ENCODE measurements around the gene UBTF.

UBTF gene

DNA sequence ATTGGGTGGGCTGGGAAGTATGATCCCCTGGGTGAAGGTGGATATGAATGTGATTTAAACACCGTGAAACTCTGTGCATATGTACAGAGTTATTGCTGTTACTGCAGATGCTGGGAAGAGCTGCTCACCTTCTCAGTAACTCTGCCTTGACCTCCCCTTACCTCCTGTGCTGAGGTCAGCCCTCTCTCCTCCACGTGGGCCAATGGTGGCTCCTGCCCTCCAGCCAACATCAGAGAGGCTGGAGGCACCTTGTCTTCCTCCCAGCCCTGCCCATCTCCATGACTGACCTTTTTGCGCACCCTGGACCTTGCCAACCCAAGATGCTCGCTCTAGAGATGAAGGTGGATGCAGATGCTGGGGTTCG is 49.4 kb downstream of the UBTF start:
- TF ChIP-seq, protein P1, sequence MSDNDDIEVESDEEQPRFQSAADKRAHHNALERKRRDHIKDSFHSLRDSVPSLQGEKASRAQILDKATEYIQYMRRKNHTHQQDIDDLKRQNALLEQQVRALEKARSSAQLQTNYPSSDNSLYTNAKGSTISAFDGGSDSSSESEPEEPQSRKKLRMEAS (IDR thresholded peaks at IDR 0.05; ENCODE audit: low read depth, low read length): no peak
- TF ChIP-seq MYC (IDR thresholded peaks at IDR 0.05; ENCODE audit: low read depth, low read length) (no peak), POLR2A (IDR thresholded peaks at IDR 0.05; ENCODE audit: extremely low read depth, insufficient read length) (no peak)
- TF ChIP-seq, protein P2, sequence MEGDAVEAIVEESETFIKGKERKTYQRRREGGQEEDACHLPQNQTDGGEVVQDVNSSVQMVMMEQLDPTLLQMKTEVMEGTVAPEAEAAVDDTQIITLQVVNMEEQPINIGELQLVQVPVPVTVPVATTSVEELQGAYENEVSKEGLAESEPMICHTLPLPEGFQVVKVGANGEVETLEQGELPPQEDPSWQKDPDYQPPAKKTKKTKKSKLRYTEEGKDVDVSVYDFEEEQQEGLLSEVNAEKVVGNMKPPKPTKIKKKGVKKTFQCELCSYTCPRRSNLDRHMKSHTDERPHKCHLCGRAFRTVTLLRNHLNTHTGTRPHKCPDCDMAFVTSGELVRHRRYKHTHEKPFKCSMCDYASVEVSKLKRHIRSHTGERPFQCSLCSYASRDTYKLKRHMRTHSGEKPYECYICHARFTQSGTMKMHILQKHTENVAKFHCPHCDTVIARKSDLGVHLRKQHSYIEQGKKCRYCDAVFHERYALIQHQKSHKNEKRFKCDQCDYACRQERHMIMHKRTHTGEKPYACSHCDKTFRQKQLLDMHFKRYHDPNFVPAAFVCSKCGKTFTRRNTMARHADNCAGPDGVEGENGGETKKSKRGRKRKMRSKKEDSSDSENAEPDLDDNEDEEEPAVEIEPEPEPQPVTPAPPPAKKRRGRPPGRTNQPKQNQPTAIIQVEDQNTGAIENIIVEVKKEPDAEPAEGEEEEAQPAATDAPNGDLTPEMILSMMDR (IDR thresholded peaks at IDR 0.05; ENCODE audit: low read depth, low read length): no peak
- DNase-seq (ENCODE audit: low read depth): no peak
- no peak overlapping the region for H3K4me3 ChIP-seq (ENCODE audit: low read depth, low read length)

DNA sequence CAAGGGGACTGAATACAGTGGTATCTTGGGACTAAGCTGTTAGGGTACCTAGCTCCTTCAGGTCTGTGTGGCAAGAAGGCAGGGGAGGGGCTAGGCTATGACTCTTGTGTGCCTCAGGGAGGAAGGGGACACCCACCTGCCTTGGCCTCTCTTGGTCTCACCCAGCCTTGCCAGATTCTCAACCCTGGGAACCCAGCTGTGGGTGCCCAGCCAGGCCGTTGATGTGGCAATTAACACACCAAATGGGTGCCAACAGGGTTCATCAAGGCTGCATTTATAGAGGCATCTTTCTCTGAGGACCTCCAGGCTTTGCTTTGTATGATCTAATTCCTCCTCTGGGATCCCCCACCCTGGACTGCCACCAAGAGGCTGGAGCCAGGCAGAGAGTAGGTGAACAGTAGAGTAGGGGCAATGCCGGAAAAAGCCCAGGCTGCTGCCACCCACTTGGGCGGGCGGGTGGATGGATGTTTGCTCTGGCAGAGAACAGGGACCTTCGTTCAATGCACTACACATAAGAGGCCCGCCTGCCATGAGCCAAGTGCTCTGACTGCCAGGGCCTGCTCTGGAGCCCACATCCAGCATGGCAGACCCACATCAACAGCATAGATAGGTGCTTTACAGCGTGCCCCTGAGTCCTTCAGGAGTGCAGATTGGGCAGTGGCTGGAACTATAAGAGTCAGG is 52.2 kb downstream of the UBTF start:
- H3K4me3 ChIP-seq (ENCODE audit: low read depth, low read length): no peak overlapping the region
- DNase-seq (ENCODE audit: low read depth): no peak
- TF ChIP-seq POLR2A (IDR thresholded peaks at IDR 0.05; ENCODE audit: extremely low read depth, insufficient read length): no peak
- TF ChIP-seq, protein P2 (IDR thresholded peaks at IDR 0.05; ENCODE audit: low read depth, low read length): no peak

DNA sequence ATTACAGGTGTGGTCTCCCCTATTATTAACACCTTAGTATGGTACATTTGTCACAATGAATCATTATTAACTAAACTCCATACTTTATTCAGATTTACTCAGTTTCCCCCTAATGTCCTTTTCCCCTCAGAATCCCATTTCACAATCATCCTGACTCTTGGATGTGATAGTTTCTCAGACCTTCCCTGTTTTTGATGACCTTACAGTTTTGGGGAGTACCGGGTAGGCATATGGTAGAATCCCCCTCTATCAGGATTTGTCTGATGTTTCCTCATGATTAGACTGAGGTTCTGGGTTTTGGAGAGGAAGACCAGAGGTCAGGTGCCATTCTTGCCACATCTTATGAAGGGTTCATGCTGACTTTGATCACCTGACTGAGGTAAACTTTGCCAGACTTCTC is 55.0 kb downstream of the UBTF start:
- TF ChIP-seq, protein P1 (IDR thresholded peaks at IDR 0.05; ENCODE audit: low read depth, low read length): no peak
- TF ChIP-seq POLR2A (IDR thresholded peaks at IDR 0.05; ENCODE audit: extremely low read depth, insufficient read length) (no peak), MYC (IDR thresholded peaks at IDR 0.05; ENCODE audit: low read depth, low read length) (no peak)
- TF ChIP-seq, protein P2 (IDR thresholded peaks at IDR 0.05; ENCODE audit: low read depth, low read length): no peak
- no peak for DNase-seq (ENCODE audit: low read depth)
- H3K4me3 ChIP-seq (ENCODE audit: low read depth, low read length): no peak overlapping the region

DNA sequence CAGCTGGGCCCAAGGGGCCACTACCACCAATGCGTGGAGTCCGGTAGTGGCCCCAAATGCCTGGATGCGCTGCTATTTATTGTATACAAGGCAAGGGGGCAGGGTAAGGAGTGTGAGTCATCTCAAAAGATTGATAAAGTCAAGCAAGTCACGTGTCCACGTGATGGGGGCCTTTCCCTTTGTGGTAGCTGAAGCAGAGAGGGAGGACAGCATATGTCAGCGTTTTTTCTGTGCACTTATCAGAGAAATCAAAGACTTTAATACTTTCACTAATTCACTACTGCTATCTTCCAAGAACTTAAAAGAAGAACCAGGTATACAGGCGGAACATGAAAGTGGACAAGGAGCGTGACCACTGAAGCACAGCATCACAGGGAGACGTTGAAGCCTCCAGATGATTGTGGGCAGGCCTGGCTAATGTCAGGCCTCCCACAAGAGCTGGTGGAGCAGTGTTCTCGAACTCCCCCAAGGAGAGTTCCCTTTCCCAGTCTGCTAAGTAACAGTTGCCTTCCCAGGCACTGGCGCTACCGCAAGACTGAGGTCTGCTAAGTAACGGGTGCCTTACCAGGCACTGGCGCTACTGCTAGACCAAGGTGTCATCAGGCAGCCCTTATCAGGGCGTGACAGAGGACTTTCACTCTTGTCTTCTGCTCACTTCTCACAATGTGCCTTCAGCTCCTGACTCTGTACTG is 59.8 kb downstream of the UBTF start:
- TF ChIP-seq POLR2A (IDR thresholded peaks at IDR 0.05; ENCODE audit: extremely low read depth, insufficient read length) (no peak), MYC (IDR thresholded peaks at IDR 0.05; ENCODE audit: low read depth, low read length) (no peak)
- no peak overlapping the region for H3K4me3 ChIP-seq (ENCODE audit: low read depth, low read length)
- no peak for DNase-seq (ENCODE audit: low read depth)

DNA sequence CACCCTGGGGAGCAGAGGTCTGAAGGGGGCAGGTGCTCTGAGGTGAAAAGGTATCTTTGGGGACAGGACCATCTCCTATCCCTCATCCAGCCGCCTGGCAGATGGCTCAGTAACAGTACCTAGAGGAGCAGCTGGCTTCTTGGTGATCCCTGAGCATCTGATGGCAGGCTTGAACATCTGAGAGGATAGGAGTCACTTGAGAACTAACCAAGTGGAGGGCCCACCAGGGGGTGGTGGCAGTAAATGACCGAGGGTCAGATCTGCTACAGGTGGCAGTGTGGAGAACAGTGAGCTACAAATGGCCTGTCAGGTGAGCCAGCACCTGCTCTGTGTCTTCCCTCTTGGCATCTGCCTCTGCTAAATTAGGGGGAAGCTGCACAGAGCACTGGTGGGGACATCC is 64.0 kb downstream of the UBTF start:
- TF ChIP-seq MYC (IDR thresholded peaks at IDR 0.05; ENCODE audit: low read depth, low read length): no peak
- TF ChIP-seq, protein P1 (IDR thresholded peaks at IDR 0.05; ENCODE audit: low read depth, low read length): no peak
- TF ChIP-seq, protein P2 (IDR thresholded peaks at IDR 0.05; ENCODE audit: low read depth, low read length): no peak
- no peak for TF ChIP-seq POLR2A (IDR thresholded peaks at IDR 0.05; ENCODE audit: extremely low read depth, insufficient read length)

More for the DNA sequence above, 64.0 kb downstream of the UBTF start:
- DNase-seq (ENCODE audit: low read depth): no peak
- H3K4me3 ChIP-seq (ENCODE audit: low read depth, low read length): no peak overlapping the region

Data from NB4 (cell line).